H1 (cell line): Measurements from ENCODE around the gene NOL4L.

Experiments
- BCL11A ChIP-seq, 2 experiments: IDR thresholded peaks; one replicate each; pipeline ENCODE4 v1.6.1; 2011; ENCODE audit warnings: low read depth in 2 of 2, low read length in 2 of 2, mild to moderate bottlenecking in 2 of 2
- EZH2 ChIP-seq: fragments of 200-600 bp; sonication (generic); IDR thresholded peaks from 2 replicates; pipeline ENCODE4 v1.7.1; 2012; ENCODE audit warnings: low read depth, mild to moderate bottlenecking, moderate library complexity, low read length, inconsistent platforms; ENCODE audit not compliant: severe bottlenecking
- JUN ChIP-seq: IDR thresholded peaks from 2 replicates; pipeline ENCODE4 v1.6.1; 2011; ENCODE audit warnings: low read depth, mild to moderate bottlenecking, improper control_type of control experiment, low read length
- JUND ChIP-seq: IDR thresholded peaks from 2 replicates; pipeline ENCODE4 v1.6.1; 2011; ENCODE audit warnings: mild to moderate bottlenecking, improper control_type of control experiment, low read length
- POLR2A ChIP-seq, 2 experiments: IDR thresholded peaks; 1 replicate in 1 of 2; 2 replicates in 1 of 2; pipeline ENCODE4 v1.6.1; 2011; ENCODE audit warnings: low read depth in 2 of 2, low read length in 2 of 2, mild to moderate bottlenecking in 2 of 2; ENCODE audit errors: control extremely low read depth in 1 of 2
- SRF ChIP-seq: IDR thresholded peaks from 2 replicates; pipeline ENCODE4 v1.6.1; 2011; ENCODE audit warnings: mild to moderate bottlenecking, low read depth, low read length, moderate library complexity
- TAF1 ChIP-seq: IDR thresholded peaks from 2 replicates; pipeline ENCODE4 v1.6.1; 2011; ENCODE audit warnings: mild to moderate bottlenecking, low read depth, low read length
- ZNF274 ChIP-seq: IDR thresholded peaks from 2 replicates; pipeline ENCODE4 v1.7.0; 2012; ENCODE audit warnings: low read length, borderline replicate concordance; ENCODE audit errors: extremely low read depth
- TF ChIP-seq, protein P1 (sequence below), 3 experiments: IDR thresholded peaks; 1 replicate in 2 of 3; 2 replicates in 1 of 3; pipeline versions ENCODE4 v1.5.1 to v1.6.1; 2011; ENCODE audit warnings: low read length in 3 of 3, mild to moderate bottlenecking in 3 of 3, inconsistent platforms in 2 of 3, low read depth in 1 of 3, moderate library complexity in 1 of 3; ENCODE audit not compliant: insufficient read depth in 1 of 3; ENCODE audit errors: control extremely low read depth in 1 of 3
- TF ChIP-seq, protein P2 (sequence below): IDR thresholded peaks from 2 replicates; pipeline ENCODE4 v1.6.1; 2012; ENCODE audit warnings: inconsistent platforms

DNA sequence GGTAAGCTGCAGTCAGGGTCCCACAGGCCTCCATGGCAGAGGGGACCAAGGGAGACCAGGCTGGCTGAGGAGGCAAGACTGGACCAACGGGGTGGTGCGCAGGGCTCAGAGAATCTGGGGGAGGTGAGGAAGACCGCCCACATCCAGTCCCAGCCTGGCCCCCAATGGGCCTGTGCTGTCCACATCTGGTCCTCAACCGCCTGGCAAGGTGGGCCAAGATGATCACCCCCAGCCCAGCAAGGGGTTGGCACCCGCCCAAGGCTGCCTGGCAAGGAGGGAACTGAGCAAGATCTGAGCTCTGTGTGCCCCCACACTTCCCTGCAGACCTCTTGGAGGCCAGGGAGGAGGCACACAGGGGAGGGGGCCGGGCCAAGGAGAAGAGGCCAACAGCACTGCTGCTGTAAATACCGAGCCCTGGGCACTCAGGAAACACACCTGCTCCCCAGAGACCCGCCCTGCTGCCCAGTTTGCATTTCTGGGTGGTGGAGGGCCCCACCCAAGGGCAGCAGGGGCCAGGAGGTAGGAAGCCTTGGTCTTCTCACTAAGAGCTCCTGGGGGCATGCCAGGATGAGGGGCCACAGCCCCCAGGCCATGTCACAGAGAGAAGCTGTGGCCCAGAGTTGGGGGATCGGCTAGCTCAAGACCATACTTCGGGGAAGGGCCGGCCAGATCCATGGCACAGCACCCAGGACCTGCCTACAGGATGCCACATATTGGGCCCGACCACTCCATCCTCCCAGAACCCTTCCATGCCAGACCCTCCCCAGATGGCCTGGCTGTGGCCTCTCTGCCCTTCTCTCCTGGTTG lies 117.4 kb downstream of the NOL4L start:
- TF ChIP-seq EZH2 = no peak
- TF ChIP-seq JUND = no peak
- TF ChIP-seq, protein P1, sequence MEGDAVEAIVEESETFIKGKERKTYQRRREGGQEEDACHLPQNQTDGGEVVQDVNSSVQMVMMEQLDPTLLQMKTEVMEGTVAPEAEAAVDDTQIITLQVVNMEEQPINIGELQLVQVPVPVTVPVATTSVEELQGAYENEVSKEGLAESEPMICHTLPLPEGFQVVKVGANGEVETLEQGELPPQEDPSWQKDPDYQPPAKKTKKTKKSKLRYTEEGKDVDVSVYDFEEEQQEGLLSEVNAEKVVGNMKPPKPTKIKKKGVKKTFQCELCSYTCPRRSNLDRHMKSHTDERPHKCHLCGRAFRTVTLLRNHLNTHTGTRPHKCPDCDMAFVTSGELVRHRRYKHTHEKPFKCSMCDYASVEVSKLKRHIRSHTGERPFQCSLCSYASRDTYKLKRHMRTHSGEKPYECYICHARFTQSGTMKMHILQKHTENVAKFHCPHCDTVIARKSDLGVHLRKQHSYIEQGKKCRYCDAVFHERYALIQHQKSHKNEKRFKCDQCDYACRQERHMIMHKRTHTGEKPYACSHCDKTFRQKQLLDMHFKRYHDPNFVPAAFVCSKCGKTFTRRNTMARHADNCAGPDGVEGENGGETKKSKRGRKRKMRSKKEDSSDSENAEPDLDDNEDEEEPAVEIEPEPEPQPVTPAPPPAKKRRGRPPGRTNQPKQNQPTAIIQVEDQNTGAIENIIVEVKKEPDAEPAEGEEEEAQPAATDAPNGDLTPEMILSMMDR (IDR thresholded peaks at IDR 0.05; ENCODE audit: control extremely low read depth in 1 of 3, insufficient read depth in 1 of 3, low read depth in 1 of 3, low read length in 3 of 3) = no peak
- TF ChIP-seq, protein P2, sequence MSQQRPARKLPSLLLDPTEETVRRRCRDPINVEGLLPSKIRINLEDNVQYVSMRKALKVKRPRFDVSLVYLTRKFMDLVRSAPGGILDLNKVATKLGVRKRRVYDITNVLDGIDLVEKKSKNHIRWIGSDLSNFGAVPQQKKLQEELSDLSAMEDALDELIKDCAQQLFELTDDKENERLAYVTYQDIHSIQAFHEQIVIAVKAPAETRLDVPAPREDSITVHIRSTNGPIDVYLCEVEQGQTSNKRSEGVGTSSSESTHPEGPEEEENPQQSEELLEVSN = no peak
- TF ChIP-seq BCL11A (IDR thresholded peaks at IDR 0.05; ENCODE audit: low read depth in 2 of 2, low read length in 2 of 2) = no peak
- TF ChIP-seq POLR2A (IDR thresholded peaks at IDR 0.05; ENCODE audit: control extremely low read depth in 1 of 2, low read depth in 2 of 2, low read length in 2 of 2) = no peak
- no peak for TF ChIP-seq TAF1
- no peak for TF ChIP-seq ZNF274
- no peak for TF ChIP-seq SRF
- no peak for TF ChIP-seq JUN
